ES-I3 (cell line): Measurements from ENCODE around the gene TMEM63A.

ENCODE experiments used
- H3K36me3 ChIP-seq: 2 replicates; pipeline ENCODE4 v1.6.1; 2013; ENCODE audit warnings: mild to moderate bottlenecking, low read length, control low read depth, moderate library complexity; ENCODE audit not compliant: insufficient read depth
- H3K4me1 ChIP-seq: 2 replicates; pipeline ENCODE4 v1.6.1; 2013; ENCODE audit warnings: mild to moderate bottlenecking, control low read depth, low read length; ENCODE audit not compliant: insufficient read depth
- H3K9ac ChIP-seq: 2 replicates; pipeline ENCODE4 v1.6.1; 2013; ENCODE audit warnings: low read depth, mild to moderate bottlenecking, low read length, moderate library complexity
- H3K9me3 ChIP-seq: 2 replicates; pipeline ENCODE4 v1.6.1; 2013; ENCODE audit warnings: mild to moderate bottlenecking, low read length, moderate library complexity; ENCODE audit not compliant: control insufficient read depth, insufficient read depth

TMEM63A gene

DNA sequence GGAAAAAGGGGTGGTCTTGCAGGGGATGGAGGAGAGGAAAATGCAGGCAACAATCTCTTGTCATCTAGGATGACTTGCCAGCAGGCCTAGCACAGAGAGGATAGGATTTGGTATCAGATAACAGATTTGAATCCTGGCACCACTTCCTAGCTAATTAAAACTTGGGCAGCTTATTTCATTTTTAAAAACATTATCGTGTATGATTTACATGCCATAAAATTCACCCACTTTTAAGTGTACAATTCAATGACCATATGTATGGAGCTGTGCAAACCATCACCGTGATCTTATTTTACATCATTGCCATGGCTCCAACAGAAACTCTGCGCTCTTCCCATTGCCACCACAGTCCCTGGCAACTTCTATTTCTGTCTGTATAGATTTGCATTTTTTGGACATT lies 34.9 kb upstream of the TMEM63A start:
- H3K9me3 ChIP-seq = no peaks in the 10 kb centered on the region
- peaks cover 17% of the 10 kb centered on the region for H3K36me3 ChIP-seq
- H3K9ac ChIP-seq = no peak overlapping the region
- no peaks in the 10 kb centered on the region for H3K4me1 ChIP-seq

DNA sequence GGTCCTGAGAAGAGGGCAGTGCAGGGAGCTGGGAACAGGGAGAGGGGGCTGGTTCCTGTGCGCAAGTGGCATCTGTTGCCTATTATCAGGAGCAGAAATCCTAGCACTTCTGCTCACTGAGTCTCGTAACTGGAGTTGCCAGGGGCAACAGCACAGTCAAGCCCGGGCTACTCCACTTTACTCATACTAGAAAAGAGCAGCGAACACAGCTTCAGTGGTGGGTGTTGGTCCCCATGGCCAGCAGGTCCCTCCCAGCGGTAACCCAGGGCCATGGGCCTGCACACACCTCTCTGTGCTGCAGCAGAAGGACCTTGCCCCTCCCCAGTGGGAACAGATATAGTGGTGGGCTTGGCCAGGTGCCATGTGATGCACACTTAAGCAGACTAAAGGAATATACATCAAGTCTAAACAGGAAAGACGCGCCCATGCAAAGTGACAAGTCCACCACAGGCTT lies 33.4 kb upstream of the TMEM63A start:
- Histone ChIP-seq H3K36me3 (peaks cover 6% of the 10 kb centered on the region), H3K9me3 (no peaks in the 10 kb centered on the region), H3K4me1 (0 out of 2 replicates have a peak, but pooled peaks cover 2% of the 10 kb centered on the region), H3K9ac (no peak overlapping the region)

DNA sequence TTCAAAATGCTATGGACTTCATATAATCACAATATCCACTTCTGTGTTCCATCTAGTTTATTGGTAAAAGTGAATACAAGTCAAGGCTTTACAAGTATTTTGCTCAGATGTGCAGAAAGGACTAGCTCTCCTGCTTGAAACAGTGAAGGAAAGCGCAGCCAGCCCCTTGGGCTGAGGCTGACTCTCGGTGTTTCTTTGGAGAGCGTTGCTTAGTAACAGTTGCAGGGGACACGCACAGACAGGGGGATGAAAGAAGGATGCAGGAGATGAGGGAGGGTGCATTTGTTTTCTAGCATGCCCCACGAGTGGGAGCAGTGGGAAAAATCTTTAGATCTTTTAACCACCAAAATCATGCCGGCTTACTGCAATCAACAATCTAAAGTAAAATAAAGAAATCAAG lies 32.8 kb upstream of the TMEM63A start:
- H3K9me3 ChIP-seq = no peaks in the 10 kb centered on the region
- H3K36me3 ChIP-seq = peaks cover 6% of the 10 kb centered on the region
- H3K4me1 ChIP-seq = 0 out of 2 replicates have a peak, but pooled peaks cover 2% of the 10 kb centered on the region
- no peak overlapping the region for H3K9ac ChIP-seq

DNA sequence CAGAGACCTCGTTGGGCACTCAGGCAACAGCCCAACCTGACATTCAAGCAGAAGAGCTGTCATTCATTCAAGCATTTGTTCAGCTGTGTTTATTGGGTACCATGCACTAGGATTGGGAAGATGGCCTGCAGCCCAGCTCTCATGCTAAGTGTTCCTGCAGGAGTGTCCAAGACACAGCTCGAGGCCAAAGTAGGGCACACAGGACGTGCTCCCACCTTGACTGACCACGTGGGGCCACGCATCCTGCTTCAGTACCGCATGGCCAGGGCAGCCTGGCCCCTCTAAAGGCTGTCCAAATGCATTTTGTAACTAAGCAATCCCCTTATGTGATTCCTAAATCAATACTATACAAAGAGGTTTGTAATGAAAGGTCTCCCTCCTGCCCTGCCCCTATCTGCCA lies 32.2 kb upstream of the TMEM63A start:
- Histone ChIP-seq H3K4me1 (0 out of 2 replicates have a peak, but pooled peaks cover 2% of the 10 kb centered on the region), H3K36me3 (peaks cover 2% of the 10 kb centered on the region), H3K9ac (no peak overlapping the region), H3K9me3 (no peaks in the 10 kb centered on the region)

DNA sequence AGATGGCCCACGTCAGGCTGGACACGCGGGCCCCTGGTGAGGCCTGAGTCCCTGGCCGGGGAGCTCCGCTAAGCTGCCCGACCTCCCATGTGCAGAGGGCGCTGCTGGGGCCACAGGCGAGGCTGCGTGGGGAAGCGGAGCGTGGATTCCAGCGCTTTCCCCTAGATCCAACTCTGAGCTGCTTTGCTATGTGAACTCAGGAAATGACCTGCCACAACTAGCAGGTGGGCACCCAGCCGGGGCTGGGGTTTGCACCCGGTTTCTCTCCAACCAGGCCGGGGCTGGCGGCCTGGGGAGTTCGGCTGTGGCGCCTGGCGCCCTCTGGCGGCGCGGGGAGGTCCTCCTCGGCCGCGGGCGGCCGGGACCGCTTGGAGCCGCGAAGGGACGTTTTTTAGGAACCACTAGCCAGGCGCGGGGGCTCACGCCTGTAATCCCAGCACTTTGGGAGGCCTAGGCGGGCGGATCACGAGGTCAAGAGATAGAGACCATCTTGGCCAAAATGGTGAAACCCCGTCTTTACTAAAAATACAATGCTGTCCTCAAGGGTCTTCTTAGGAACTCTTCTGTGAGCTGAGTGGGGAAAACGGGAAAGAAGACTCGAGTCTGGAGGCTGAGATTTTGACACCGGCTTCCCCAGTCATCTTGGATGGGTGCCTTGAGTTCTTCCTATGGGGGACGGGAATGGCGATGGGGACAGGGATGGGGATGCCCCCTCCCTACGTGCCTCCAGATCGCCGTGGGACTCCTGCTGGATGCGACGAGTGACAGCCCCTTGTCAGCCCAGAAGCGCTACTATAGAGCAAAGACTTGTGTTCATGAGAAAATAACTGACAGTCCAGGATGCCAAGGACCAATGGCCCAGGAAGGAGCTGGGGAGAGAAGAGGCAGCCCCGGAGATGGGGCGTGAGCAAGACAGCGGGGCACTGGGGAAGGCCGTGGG lies 29.3 kb upstream of the TMEM63A start:
- Histone ChIP-seq H3K4me1 (peaks cover 10% of the 10 kb centered on the region), H3K36me3 (no peaks in the 10 kb centered on the region), H3K9ac (peak overlapping the region; percentile 32; the same call in 1 of the 2 replicates), H3K9me3 (no peaks in the 10 kb centered on the region)

DNA sequence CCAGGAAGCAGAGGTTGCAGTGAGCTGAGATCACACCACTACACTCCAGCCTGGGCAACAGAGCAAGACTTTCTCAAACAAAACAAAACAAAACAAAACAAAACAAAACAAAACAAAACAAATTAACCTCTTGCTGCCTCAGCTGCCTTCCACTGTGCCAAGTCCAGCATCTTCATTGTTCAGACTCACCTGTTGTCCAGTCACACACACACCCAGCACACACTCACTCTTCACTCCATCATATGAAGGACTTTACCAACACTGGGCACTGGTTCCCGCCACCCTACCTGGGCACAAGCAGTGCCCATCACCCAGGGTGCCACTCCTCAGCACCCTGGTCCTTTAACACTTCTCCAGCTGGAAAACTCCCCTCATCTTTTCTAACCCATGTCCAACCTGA lies 27.3 kb upstream of the TMEM63A start:
- Histone ChIP-seq H3K9me3 (no peaks in the 10 kb centered on the region), H3K36me3 (no peaks in the 10 kb centered on the region), H3K4me1 (peaks cover 10% of the 10 kb centered on the region), H3K9ac (no peak overlapping the region)

DNA sequence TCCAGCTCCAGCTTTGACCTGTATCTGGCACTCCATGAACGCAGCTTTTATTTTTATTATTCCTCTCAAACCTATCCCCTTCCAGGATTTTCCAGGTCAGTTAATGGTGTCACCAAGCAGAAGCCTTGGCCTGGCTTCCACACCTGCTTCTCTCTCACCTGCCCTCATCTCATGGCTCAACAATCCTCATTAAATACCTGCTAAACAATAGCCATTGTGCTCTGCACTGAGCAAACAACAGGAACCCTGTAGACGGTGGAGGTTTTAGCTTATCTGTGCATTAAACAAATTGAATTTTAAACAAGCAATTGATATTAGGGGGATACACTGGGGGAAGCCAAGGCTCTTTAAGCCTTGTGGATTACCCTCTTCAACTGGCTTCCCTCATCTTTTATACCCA lies 26.6 kb upstream of the TMEM63A start:
- Histone ChIP-seq H3K4me1 (peaks cover 10% of the 10 kb centered on the region), H3K9me3 (no peaks in the 10 kb centered on the region), H3K9ac (no peak overlapping the region), H3K36me3 (no peaks in the 10 kb centered on the region)

DNA sequence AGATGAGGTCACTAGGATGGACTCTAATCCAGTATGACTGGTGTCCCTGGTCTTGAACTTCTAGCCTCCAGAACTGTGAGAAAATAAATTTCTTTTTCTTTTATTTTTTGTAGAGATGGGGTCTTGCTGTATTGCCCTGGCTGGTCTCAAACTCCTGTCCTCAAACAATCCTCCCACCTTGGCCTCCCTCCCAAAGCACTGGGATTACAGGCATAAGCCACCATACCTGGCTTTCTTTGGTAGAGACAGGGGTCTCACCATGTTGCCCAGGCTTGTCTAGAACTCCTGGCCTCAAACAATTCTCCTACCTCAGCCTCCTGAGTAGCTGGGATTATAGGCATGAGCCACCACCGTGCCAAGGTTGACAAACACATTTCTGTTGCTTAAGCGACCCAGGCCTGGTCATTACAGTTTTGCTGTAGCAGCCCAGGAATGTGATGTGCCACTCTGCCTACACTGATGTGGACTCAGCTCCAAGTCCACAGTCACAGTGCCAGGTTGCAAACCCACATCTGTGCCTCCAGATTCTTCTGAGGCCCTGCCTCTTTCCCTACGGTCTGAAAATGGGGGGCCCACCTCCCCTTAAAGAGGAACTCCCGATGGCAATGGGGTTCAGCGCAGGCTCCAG lies 25.9 kb upstream of the TMEM63A start:
- Histone ChIP-seq H3K9ac (no peak overlapping the region), H3K36me3 (no peaks in the 10 kb centered on the region), H3K4me1 (peaks cover 10% of the 10 kb centered on the region), H3K9me3 (no peaks in the 10 kb centered on the region)

DNA sequence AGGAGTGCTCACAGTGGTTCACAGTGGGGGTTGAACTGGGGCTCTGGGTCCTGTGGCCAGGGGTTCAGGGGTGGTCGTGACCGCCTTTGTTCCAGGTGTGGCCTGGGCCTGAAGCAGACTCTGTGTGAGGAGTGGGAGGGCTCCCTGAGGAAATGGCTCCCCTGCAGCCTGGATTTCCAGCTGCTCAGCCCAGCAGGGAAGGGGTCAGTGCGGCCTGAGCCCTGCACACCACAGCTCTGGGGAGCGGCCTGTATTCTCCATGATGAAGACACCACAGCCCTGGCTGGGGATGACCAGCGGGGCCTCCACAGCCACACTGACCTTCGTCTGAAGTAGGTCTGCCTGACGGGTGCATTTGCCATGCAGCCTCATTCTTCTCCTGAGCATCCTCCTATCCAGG lies 25.2 kb upstream of the TMEM63A start:
- no peaks in the 10 kb centered on the region for H3K36me3 ChIP-seq
- H3K9me3 ChIP-seq = no peaks in the 10 kb centered on the region
- no peak overlapping the region for H3K9ac ChIP-seq
- H3K4me1 ChIP-seq = peaks cover 10% of the 10 kb centered on the region

DNA sequence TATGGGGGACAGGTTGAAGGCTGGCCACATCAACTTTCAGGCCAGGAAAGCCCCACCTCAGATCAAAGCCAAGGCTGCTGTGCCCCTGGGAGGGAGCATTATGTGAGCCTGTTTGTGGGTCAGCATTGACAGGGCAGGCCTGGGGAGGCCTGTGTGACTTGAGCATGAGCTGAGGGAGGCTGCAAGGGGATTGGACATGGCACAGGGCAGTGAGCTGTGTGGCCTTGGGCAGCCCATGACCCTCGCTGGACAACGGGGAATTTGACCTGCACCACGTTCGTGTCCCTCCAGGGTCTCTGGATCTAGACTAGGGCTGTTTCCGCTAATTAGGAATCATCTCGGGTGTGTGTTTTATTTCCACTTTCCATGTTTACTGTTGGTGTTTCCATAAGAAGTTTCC lies 24.3 kb upstream of the TMEM63A start:
- H3K9me3 ChIP-seq = no peaks in the 10 kb centered on the region
- peaks cover 10% of the 10 kb centered on the region for H3K4me1 ChIP-seq
- H3K9ac ChIP-seq = no peak overlapping the region
- H3K36me3 ChIP-seq = no peaks in the 10 kb centered on the region

DNA sequence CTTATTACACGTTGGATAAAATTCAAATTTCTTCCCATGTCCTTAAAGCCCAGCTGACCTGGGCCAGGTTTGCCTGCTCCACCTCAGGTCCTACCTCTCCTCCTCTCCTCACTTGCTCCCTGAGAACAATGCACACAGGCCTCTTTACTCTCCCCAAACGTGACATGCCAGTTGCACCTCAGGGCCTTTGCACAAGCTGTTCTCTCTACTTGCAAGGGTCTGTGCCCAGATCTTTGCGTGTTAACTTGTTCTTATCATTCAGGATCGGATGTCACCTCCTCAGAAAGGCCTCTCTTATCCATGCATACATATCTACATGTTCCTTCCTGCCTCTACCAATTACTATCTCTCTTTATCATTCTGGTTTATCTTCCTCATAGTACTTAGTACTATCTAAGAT lies 21.4 kb upstream of the TMEM63A start:
- Histone ChIP-seq H3K9me3 (no peaks in the 10 kb centered on the region), H3K4me1 (peaks cover 14% of the 10 kb centered on the region), H3K9ac (no peak overlapping the region), H3K36me3 (no peaks in the 10 kb centered on the region)

DNA sequence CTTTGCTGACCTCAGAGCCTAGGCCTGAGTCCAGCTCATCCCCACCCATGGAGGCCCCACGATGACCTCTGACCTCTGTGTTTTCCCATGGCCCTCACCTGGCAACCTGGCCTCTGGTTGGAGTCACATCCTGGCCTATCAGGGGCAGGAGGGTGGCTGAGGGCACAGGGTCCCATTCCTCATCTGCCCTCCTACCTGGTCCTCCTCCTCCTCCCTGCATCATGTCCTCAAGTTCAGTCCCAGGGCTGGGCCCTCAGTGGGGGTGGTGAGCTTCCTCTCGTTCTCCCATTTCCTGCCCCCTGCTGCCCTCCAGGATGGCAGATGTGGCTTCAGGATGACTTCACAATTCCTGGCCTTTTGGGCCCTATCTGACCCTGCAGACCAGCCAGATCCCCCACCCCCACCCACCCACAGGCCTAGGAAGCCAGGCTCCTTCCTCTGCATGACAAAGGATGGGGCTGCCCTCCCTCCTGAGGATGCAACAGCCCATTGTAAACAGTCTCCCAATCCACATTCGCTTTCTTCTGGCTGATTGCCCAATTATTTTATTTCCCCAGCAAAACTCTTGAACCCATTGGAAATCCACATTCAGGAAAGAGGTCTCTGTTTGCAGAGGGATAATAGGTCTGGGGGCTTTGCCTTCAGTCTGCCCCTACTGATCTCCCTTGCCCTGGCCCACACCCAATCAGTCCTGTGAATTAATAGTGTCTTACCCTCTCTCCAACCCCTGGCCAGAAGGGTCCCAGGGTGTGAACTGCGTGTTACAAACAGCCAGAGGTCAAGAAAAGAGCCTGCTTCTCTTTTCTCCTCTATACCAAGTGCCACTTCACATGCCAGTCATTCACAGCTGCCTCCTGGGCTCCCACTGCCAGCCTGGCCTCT lies 17.1 kb upstream of the TMEM63A start:
- H3K4me1 ChIP-seq = peaks cover 32% of the 10 kb centered on the region
- no peak overlapping the region for H3K9ac ChIP-seq
- H3K9me3 ChIP-seq = no peaks in the 10 kb centered on the region

DNA sequence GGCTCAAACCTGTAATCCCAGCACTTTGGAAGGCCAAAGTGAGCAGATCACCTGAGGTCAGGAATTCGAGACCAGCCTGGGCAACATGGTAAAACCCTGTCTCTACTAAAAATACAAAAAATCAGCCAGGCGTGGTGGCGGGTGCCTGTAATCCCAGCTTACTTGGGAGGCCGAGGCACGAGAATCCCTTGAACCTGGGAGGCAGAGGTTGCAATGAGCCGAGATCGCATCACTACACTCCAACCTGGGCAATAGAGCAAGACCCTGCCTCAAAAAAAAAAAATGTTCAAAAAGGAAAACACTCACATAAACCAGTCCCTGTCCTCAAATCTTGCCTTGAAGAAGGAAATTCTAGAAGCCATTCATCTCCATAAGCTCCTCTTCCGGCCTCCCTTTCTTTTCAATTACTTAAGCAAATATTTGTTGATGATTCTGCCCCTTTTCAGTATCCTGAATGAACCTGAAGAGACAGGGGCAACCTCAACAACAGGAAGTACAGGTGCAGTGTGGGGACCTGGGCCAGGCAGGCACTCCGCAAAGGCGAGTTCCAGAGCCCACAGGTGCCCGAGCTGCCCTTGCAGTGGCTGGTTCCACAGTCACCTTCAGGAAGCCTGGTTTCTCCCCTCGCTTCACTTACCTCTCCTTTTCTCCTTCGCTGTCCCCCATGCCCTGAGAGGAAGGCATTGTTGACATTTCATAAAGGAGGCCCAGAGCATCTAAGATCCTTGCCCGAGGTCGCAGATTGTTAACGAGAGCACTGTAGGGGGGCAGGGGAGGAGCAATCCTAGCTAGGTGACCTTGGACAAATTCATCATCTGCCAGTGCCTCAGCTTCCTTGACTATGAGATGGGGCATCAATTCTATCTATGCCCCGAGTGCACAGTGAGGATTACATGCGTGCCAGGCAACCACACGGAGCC lies 15.7 kb upstream of the TMEM63A start:
- peaks cover 32% of the 10 kb centered on the region for H3K4me1 ChIP-seq
- H3K36me3 ChIP-seq = no peaks in the 10 kb centered on the region
- H3K9ac ChIP-seq = no peak overlapping the region
- no peaks in the 10 kb centered on the region for H3K9me3 ChIP-seq

More for the DNA sequence above, 17.1 kb upstream of the TMEM63A start:
- H3K36me3 ChIP-seq = no peaks in the 10 kb centered on the region
